Activated naive CD4-positive, alpha-beta T cell treated with anti-CD3 and anti-CD28 coated beads, Interleukin-2, amount 50 U/mL, for 24 hours (primary cell): ENCODE measurements around the gene NPIPB2.
A peak's percentile ranks its signal among the peaks of the same experiment; 100 is the strongest.

Source experiments
- H3K27ac Mint-ChIP-seq: one replicate; pipeline ENCODE4 v1.8.0; 2021; ENCODE audit warnings: mild to moderate bottlenecking, mixed read lengths
- H3K27me3 Mint-ChIP-seq: one replicate; pipeline ENCODE4 v1.8.0; 2021; ENCODE audit warnings: mixed read lengths
- H3K36me3 Mint-ChIP-seq: one replicate; pipeline ENCODE4 v1.8.0; 2021; ENCODE audit warnings: mixed read lengths
- H3K4me1 Mint-ChIP-seq: one replicate; pipeline ENCODE4 v1.8.0; 2021; ENCODE audit warnings: mixed read lengths
- H3K4me3 Mint-ChIP-seq: one replicate; pipeline ENCODE4 v1.8.0; 2021; ENCODE audit warnings: mild to moderate bottlenecking, mixed read lengths
- H3K9me3 Mint-ChIP-seq: one replicate; pipeline ENCODE4 v1.8.0; 2021; ENCODE audit warnings: mixed read lengths

NPIPB2 gene

GRCh38 chr16:11916524-11917285 is 25.1 kb downstream of the NPIPB2 start:
- peaks cover 12% of the 10 kb centered on the region for H3K36me3 Mint-ChIP-seq
- peaks cover 32% of the 10 kb centered on the region for H3K4me1 Mint-ChIP-seq
- peak overlapping the region; percentile 76 for H3K27ac Mint-ChIP-seq
- H3K27me3 Mint-ChIP-seq = no peaks in the 10 kb centered on the region
- H3K9me3 Mint-ChIP-seq = no peaks in the 10 kb centered on the region
- peak overlapping the region; percentile 90 for H3K4me3 Mint-ChIP-seq

GRCh38 chr16:11915644-11916523 is 26.0 kb downstream of the NPIPB2 start, which contains the start of gene GSPT1:
GSPT1 (minus strand) TSS chr16:11915956; CDS start chr16:11915720, 236 bp downstream.
- Mint-ChIP-seq H3K4me3 (peak within 1 kb of the TSS; percentile 98), H3K4me1 (peaks cover 35% of the 10 kb centered on the region), H3K36me3 (peaks cover 12% of the 10 kb centered on the region), H3K27ac (peak within 1 kb of the TSS; percentile 98), H3K27me3 (no peaks in the 10 kb centered on the region), H3K9me3 (no peaks in the 10 kb centered on the region)

GRCh38 chr16:11915114-11915643 is 26.7 kb downstream of the NPIPB2 start:
- no peaks in the 10 kb centered on the region for H3K9me3 Mint-ChIP-seq

GRCh38 chr16:11914210-11915113 is 27.4 kb downstream of the NPIPB2 start:
- H3K36me3 Mint-ChIP-seq = peaks cover 12% of the 10 kb centered on the region
- H3K4me3 Mint-ChIP-seq = peak overlapping the region; percentile 98
- H3K9me3 Mint-ChIP-seq = no peaks in the 10 kb centered on the region
- H3K27ac Mint-ChIP-seq = peak overlapping the region; percentile 98
- no peaks in the 10 kb centered on the region for H3K27me3 Mint-ChIP-seq
- H3K4me1 Mint-ChIP-seq = peaks cover 50% of the 10 kb centered on the region

More at GRCh38 chr16:11915114-11915643, 26.7 kb downstream of the NPIPB2 start:
- peaks cover 12% of the 10 kb centered on the region for H3K36me3 Mint-ChIP-seq
- peak overlapping the region; percentile 98 for H3K27ac Mint-ChIP-seq
- H3K4me3 Mint-ChIP-seq = peak overlapping the region; percentile 98
- H3K27me3 Mint-ChIP-seq = no peaks in the 10 kb centered on the region
- H3K4me1 Mint-ChIP-seq = peaks cover 43% of the 10 kb centered on the region

- Mint-ChIP-seq H3K9me3 (no peaks in the 10 kb centered on the region), H3K4me3 (peak overlapping the region; percentile 98), H3K27ac (peak overlapping the region; percentile 98), H3K36me3 (peaks cover 12% of the 10 kb centered on the region), H3K27me3 (no peaks in the 10 kb centered on the region), H3K4me1 (peaks cover 56% of the 10 kb centered on the region)
Observed at GRCh38 chr16:11913425-11914079, 28.3 kb downstream of the NPIPB2 start.

GRCh38 chr16:11909653-11910545 is 31.9 kb downstream of the NPIPB2 start:
- Mint-ChIP-seq H3K4me1 (peaks cover 75% of the 10 kb centered on the region), H3K27ac (peak overlapping the region; percentile 68), H3K36me3 (peaks cover 16% of the 10 kb centered on the region), H3K27me3 (no peaks in the 10 kb centered on the region), H3K4me3 (peak overlapping the region; percentile 47), H3K9me3 (no peaks in the 10 kb centered on the region)

GRCh38 chr16:11907160-11907970 is 34.5 kb downstream of the NPIPB2 start:
- no peak overlapping the region for H3K4me3 Mint-ChIP-seq
- H3K4me1 Mint-ChIP-seq = peaks cover 70% of the 10 kb centered on the region
- no peaks in the 10 kb centered on the region for H3K27me3 Mint-ChIP-seq
- H3K27ac Mint-ChIP-seq = no peak overlapping the region
- H3K9me3 Mint-ChIP-seq = no peaks in the 10 kb centered on the region
- peaks cover 8% of the 10 kb centered on the region for H3K36me3 Mint-ChIP-seq

GRCh38 chr16:11903906-11904305 is 37.9 kb downstream of the NPIPB2 start:
- H3K4me1 Mint-ChIP-seq = peaks cover 66% of the 10 kb centered on the region
- H3K36me3 Mint-ChIP-seq = peaks cover 8% of the 10 kb centered on the region
- no peak overlapping the region for H3K4me3 Mint-ChIP-seq
- no peaks in the 10 kb centered on the region for H3K9me3 Mint-ChIP-seq
- H3K27ac Mint-ChIP-seq = no peak overlapping the region
- no peaks in the 10 kb centered on the region for H3K27me3 Mint-ChIP-seq

GRCh38 chr16:11901091-11901490 is 40.8 kb downstream of the NPIPB2 start:
- H3K27me3 Mint-ChIP-seq = no peaks in the 10 kb centered on the region
- peak overlapping the region; percentile 57 for H3K27ac Mint-ChIP-seq
- no peak overlapping the region for H3K4me3 Mint-ChIP-seq
- H3K4me1 Mint-ChIP-seq = peaks cover 66% of the 10 kb centered on the region
- H3K36me3 Mint-ChIP-seq = peaks cover 7% of the 10 kb centered on the region
- H3K9me3 Mint-ChIP-seq = no peaks in the 10 kb centered on the region

- no peaks in the 10 kb centered on the region for H3K27me3 Mint-ChIP-seq
Observed at GRCh38 chr16:11896486-11897176, 45.2 kb downstream of the NPIPB2 start.

GRCh38 chr16:11893571-11893970 is 48.3 kb downstream of the NPIPB2 start:
- H3K4me3 Mint-ChIP-seq = no peak overlapping the region
- H3K9me3 Mint-ChIP-seq = no peaks in the 10 kb centered on the region
- no peaks in the 10 kb centered on the region for H3K27me3 Mint-ChIP-seq
- H3K36me3 Mint-ChIP-seq = peaks cover 8% of the 10 kb centered on the region
- H3K4me1 Mint-ChIP-seq = peaks cover 22% of the 10 kb centered on the region
- H3K27ac Mint-ChIP-seq = peak overlapping the region; percentile 71

More at GRCh38 chr16:11896486-11897176, 45.2 kb downstream of the NPIPB2 start:
- Mint-ChIP-seq H3K27ac (peak overlapping the region; percentile 59), H3K4me3 (no peak overlapping the region), H3K36me3 (peaks cover 8% of the 10 kb centered on the region), H3K9me3 (no peaks in the 10 kb centered on the region), H3K4me1 (peaks cover 48% of the 10 kb centered on the region)

- Mint-ChIP-seq H3K27me3 (no peaks in the 10 kb centered on the region), H3K4me1 (peaks cover 15% of the 10 kb centered on the region), H3K9me3 (no peaks in the 10 kb centered on the region), H3K4me3 (no peak overlapping the region), H3K36me3 (peaks cover 8% of the 10 kb centered on the region), H3K27ac (no peak overlapping the region)
Observed at GRCh38 chr16:11892761-11893160, 49.1 kb downstream of the NPIPB2 start.
